Effector memory CD4-positive, alpha-beta T cell (primary cell): Measurements from ENCODE around the gene SLC16A4.

Source experiments
- DNase-seq, 3 donors: peaks; one replicate each; pipeline ENCODE4 v3.0.0-alpha.2; 2020
- H3K27ac ChIP-seq: 2 replicates; pipeline ENCODE4 v1.7.0; 2013; ENCODE audit warnings: mild to moderate bottlenecking, low read length, moderate library complexity; ENCODE audit not compliant: insufficient read depth, poor library complexity, severe bottlenecking
- H3K27me3 ChIP-seq: replicated peaks from 2 replicates; pipeline ENCODE4 v1.7.0; 2013; ENCODE audit warnings: mild to moderate bottlenecking, low read length; ENCODE audit not compliant: insufficient read depth, control insufficient read depth, poor library complexity, severe bottlenecking
- H3K36me3 ChIP-seq: 2 replicates; pipeline ENCODE4 v1.7.0; 2013; ENCODE audit warnings: mild to moderate bottlenecking, low read length, moderate library complexity; ENCODE audit not compliant: control insufficient read depth, insufficient read depth
- H3K4me1 ChIP-seq: 2 replicates; pipeline ENCODE4 v1.7.0; 2013; ENCODE audit warnings: low read length, mild to moderate bottlenecking; ENCODE audit not compliant: control insufficient read depth, insufficient read depth, poor library complexity, severe bottlenecking
- H3K4me3 ChIP-seq: 2 replicates; pipeline ENCODE4 v1.7.0; 2013; ENCODE audit warnings: low read length, low read depth, mild to moderate bottlenecking; ENCODE audit not compliant: insufficient read depth, poor library complexity, severe bottlenecking
- H3K9me3 ChIP-seq: 2 replicates; pipeline ENCODE4 v1.7.0; 2013; ENCODE audit warnings: mild to moderate bottlenecking, low read length, moderate library complexity; ENCODE audit not compliant: control insufficient read depth

Gene SLC16A4

DNA sequence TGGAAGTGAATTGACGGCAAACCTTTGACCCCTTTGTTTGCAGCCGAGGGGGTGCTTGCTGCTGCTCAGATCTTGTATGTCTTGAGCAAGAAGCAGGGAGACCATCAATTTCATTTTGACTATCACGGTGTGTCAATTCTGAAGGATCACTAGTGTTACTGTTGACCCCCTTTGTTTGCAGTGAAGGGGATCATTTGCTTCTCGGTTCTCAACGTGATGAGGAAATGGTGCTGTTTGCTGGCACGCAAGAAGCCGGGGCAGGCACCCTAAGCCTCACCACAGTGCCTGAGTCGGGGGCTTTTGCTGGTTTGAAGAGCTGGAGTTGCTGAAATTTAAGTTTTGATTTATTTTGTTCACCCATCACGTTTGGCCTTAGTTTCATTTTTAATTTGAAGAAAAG lies 44.1 kb downstream of the SLC16A4 start:
- Histone ChIP-seq H3K4me3 (no peak overlapping the region), H3K36me3 (peaks cover 22% of the 10 kb centered on the region), H3K27me3 (no peaks in the 10 kb centered on the region), H3K9me3 (no peaks in the 10 kb centered on the region), H3K4me1 (peaks cover 27% of the 10 kb centered on the region), H3K27ac (no peak overlapping the region)
- no peak for DNase-seq

DNA sequence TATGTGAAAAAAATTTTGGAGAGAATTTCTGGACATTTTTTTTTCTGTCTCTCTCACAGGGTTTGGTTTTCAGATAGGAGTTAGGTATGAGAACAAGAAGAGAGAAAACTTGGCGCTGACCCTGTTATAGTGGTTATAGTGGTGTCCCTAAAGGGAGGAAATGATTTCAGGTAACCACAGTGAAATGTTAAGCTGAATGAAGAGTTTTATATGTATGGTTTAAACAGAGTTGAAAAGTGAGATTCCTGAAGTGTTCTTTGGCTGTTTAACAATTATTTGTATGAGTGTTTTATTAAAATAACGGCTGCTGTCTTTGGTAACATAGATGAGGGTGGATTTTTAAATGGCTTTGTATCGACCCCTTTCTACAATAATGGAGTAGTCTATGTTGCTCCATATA lies 45.3 kb downstream of the SLC16A4 start:
- no peak for DNase-seq
- Histone ChIP-seq H3K4me3 (no peak overlapping the region), H3K9me3 (no peaks in the 10 kb centered on the region), H3K36me3 (peaks cover 30% of the 10 kb centered on the region), H3K27me3 (no peaks in the 10 kb centered on the region), H3K27ac (no peak overlapping the region), H3K4me1 (peaks cover 39% of the 10 kb centered on the region)

DNA sequence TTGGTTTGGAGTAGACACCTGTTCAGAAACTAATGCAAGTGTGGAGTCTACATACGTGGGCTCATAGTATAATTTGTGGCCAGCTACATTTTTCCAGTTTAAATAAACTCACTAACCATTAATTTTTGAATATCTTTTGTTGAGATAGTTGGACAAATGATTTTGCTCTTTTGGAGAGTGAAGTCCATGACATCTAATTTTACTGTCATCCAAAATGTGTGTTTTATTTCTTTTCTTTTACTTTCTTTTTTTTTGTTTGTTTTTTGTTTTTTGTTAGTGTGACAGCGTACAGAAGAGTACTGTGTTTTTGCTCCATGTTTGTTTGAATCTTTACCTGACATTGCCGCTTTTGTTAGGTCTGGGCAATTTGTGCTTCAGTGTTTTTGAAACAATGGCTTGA lies 46.7 kb downstream of the SLC16A4 start:
- peaks cover 48% of the 10 kb centered on the region for H3K4me1 ChIP-seq
- no peaks in the 10 kb centered on the region for H3K9me3 ChIP-seq
- H3K27me3 ChIP-seq: no peaks in the 10 kb centered on the region
- peaks cover 30% of the 10 kb centered on the region for H3K36me3 ChIP-seq
- no peak overlapping the region for H3K4me3 ChIP-seq
- H3K27ac ChIP-seq: no peak overlapping the region
- no peak for DNase-seq

DNA sequence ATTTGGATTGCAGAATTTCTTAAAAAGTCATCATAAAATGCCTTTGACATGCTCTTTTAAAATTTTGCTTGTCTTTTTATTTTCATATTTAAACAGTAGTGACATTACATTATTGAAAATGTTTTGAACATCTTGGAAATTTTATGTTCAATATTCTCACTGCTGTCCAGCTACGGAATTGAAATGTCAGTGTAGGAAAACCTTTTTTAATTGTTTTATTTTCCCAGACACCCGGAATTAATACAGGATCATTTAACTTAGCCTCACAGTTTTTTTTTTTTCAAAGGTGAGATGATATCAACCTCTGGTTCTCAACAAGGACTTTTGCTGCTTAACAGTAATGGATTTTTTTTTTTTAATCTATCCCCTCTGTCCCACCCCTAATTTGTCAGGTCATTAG lies 47.6 kb downstream of the SLC16A4 start:
- Histone ChIP-seq H3K4me3 (no peak overlapping the region), H3K4me1 (peaks cover 48% of the 10 kb centered on the region), H3K9me3 (no peaks in the 10 kb centered on the region), H3K36me3 (peaks cover 30% of the 10 kb centered on the region), H3K27me3 (no peaks in the 10 kb centered on the region), H3K27ac (no peak overlapping the region)
- DNase-seq: no peak

DNA sequence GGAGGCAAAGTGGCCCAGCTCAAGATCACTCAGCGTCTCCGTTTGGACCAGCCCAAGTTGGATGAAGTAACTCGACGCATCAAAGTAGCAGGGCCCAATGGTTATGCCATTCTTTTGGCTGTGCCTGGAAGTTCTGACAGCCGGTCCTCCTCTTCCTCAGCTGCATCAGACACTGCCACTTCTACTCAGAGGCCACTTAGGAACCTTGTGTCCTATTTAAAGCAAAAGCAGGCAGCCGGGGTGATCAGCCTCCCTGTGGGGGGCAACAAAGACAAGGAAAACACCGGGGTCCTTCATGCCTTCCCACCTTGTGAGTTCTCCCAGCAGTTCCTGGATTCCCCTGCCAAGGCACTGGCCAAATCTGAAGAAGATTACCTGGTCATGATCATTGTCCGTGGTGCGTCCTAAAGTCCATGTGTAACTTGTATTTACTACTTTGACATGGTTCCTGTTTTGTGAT lies 48.9 kb downstream of the SLC16A4 start:
- Histone ChIP-seq H3K4me3 (no peak overlapping the region), H3K4me1 (peaks cover 52% of the 10 kb centered on the region), H3K9me3 (no peaks in the 10 kb centered on the region), H3K36me3 (peaks cover 23% of the 10 kb centered on the region), H3K27ac (no peak overlapping the region), H3K27me3 (no peaks in the 10 kb centered on the region)
- no peak for DNase-seq

DNA sequence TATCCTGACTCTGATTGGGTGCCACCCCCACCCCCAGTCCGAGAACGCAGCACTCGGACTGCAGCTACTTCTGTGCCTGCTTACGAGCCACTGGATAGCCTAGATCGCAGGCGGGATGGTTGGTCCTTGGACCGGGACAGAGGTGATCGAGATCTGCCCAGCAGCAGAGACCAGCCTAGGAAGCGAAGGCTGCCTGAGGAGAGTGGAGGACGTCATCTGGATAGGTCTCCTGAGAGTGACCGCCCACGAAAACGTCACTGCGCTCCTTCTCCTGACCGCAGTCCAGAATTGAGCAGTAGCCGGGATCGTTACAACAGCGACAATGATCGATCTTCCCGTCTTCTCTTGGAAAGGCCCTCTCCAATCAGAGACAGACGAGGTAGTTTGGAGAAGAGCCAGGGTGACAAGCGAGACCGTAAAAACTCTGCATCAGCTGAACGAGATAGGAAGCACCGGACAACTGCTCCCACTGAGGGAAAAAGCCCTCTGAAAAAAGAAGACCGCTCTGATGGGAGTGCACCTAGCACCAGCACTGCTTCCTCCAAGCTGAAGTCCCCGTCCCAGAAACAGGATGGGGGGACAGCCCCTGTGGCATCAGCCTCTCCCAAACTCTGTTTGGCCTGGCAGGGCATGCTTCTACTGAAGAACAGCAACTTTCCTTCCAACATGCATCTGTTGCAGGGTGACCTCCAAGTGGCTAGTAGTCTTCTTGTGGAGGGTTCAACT lies 49.5 kb downstream of the SLC16A4 start:
- H3K4me1 ChIP-seq: peaks cover 56% of the 10 kb centered on the region
- peaks cover 17% of the 10 kb centered on the region for H3K36me3 ChIP-seq
- no peak overlapping the region for H3K27ac ChIP-seq
- no peaks in the 10 kb centered on the region for H3K9me3 ChIP-seq
- no peaks in the 10 kb centered on the region for H3K27me3 ChIP-seq
- no peak overlapping the region for H3K4me3 ChIP-seq
- DNase-seq: no peak

DNA sequence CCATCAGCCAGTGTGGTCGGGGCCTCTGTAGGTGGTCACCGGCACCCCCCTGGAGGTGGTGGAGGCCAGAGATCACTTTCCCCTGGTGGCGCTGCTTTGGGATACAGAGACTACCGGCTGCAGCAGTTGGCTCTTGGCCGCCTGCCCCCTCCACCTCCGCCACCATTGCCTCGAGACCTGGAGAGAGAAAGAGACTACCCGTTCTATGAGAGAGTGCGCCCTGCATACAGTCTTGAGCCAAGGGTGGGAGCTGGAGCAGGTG lies 50.7 kb downstream of the SLC16A4 start:
- H3K4me1 ChIP-seq: peaks cover 51% of the 10 kb centered on the region
- DNase-seq: peak in 1 of 3 donors; percentile 2

DNA sequence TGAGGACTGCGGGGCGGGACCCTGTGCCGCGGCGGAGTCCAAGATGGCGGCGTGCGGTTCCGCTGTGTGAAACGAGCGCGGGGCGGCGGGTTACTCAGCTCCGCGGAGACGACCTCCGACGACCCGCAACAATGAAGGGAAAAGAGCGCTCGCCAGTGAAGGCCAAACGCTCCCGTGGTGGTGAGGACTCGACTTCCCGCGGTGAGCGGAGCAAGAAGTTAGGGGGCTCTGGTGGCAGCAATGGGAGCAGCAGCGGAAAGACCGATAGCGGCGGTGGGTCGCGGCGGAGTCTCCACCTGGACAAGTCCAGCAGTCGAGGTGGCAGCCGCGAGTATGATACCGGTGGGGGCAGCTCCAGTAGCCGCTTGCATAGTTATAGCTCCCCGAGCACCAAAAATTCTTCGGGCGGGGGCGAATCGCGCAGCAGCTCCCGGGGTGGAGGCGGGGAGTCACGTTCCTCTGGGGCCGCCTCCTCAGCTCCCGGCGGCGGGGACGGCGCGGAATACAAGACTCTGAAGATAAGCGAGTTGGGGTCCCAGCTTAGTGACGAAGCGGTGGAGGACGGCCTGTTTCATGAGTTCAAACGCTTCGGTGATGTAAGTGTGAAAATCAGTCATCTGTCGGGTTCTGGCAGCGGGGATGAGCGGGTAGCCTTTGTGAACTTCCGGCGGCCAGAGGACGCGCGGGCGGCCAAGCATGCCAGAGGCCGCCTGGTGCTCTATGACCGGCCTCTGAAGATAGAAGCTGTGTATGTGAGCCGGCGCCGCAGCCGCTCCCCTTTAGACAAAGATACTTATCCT lies 51.2 kb downstream of the SLC16A4 start:
- DNase-seq: peak; percentile 39 to 43 (median 41)
- Histone ChIP-seq H3K4me1 (peaks cover 49% of the 10 kb centered on the region), H3K9me3 (no peaks in the 10 kb centered on the region), H3K36me3 (peaks cover 15% of the 10 kb centered on the region), H3K27me3 (no peaks in the 10 kb centered on the region), H3K27ac (peak overlapping the region; percentile 85), H3K4me3 (peak overlapping the region; percentile 95)

More for the DNA sequence above, 50.7 kb downstream of the SLC16A4 start:
- no peaks in the 10 kb centered on the region for H3K9me3 ChIP-seq
- no peaks in the 10 kb centered on the region for H3K27me3 ChIP-seq
- H3K4me3 ChIP-seq: peak overlapping the region; percentile 95
- H3K36me3 ChIP-seq: peaks cover 15% of the 10 kb centered on the region
- H3K27ac ChIP-seq: peak overlapping the region; percentile 85

DNA sequence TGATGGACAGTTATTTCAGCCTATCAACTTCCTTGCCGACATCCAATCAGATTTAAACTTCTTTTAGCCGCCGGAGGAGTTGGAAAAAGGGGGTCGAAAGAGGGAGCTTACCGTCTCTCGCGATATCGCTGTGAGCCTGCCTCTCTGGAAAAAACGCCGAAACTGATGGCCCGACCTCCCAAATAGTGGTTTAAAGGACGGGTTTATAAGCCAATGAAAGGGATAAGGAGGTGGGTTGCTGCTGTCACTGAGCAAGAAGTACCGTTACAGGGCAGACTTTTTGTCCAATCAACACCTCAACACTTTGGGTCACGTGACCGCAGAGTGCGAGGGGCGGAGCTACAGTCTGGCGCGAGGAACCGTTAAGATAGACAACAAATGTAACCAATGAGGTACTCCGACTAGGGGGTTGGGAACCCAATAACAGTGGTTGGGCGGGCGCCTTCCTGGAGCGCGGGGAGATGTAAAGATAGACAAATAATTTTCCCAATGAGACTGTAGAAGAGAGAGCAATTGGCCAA lies 51.9 kb downstream of the SLC16A4 start, which contains the start of gene RBM15:
RBM15 (plus strand) TSS at position 492 of the 521 bp plus-strand sequence; CDS start at position 521, 29 bp downstream.
- H3K9me3 ChIP-seq: no peaks in the 10 kb centered on the region
- H3K4me1 ChIP-seq: peaks cover 45% of the 10 kb centered on the region
- peak within 1 kb of the TSS; percentile 98 for H3K27ac ChIP-seq
- peak within 1 kb of the TSS; percentile 95 for H3K4me3 ChIP-seq
- H3K27me3 ChIP-seq: no peaks in the 10 kb centered on the region
- peaks cover 15% of the 10 kb centered on the region for H3K36me3 ChIP-seq
- DNase-seq: peak; percentile 97 to 98 (median 98)
